ENCODE data around the gene BOK.

Gene BOK

DNA sequence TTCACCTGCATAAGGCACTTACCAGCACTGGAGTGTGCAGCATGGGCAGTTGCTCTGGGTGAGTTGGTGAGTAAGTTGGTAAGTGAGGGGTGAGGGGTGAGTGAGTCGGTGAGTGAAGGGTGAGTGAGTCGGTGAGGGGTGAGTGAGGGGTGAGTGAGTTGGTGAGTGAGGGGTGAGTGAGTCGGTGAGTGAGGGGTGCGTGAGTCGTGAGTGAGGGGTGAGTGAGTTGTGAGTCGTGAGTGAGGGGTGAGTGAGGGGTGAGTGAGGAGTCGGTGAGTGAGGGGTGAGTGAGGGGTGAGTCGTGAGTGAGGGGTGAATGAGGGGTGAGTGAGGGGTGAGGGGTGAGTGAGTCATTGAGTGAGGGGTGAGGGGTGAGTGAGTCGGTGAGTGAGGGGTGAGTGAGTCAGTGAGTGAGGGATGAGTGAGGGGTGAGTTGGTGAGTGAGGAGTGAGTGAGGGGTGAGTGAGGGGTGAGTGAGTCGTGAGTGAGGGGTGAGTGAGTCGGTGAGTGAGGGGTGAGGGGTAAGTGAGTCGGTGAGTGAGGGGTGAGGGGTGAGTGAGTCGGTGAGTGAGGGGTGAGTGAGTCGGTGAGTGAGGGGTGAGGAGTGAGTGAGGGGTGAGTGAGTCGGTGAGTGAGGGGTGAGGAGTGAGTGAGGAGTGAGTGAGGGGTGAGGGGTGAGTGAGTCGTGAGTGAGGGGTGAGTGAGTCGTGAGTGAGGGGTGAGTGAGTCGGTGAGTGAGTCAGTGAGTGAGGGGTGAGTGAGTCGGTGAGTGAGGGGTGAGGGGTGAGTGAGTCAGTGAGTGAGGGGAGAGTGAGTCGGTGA, 61.3 kb downstream of the BOK start:
- no peak for TF ChIP-seq JUND (IDR thresholded peaks at IDR 0.05; ENCODE audit: low read depth)

DNA sequence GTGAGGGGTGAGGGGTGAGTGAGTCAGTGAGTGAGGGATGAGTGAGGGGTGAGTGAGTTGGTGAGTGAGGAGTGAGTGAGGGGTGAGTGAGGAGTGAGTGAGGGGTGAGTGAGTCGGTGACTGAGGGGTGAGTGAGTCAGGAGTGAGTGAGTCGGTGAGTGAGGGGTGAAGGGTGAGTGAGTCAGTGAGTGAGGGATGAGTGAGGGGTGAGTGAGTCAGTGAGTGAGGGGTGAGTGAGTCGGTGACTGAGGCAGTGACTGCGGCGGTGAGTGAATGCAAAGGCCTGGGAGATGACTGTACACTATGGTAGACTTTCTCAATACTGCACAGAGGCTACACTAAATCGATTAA, 61.8 kb downstream of the BOK start:
- in situ Hi-C loops (cut with HindIII; ENCODE audit: low pct_unique_long_range_greater_than_20kb, low sequenced_read_pairs) = no loop called here
- no peak for TF ChIP-seq JUND (IDR thresholded peaks at IDR 0.05; ENCODE audit: low read depth)

More for the DNA sequence above, 61.3 kb downstream of the BOK start:
- no peak for DNase-seq (ENCODE audit: low read depth in 1 of 2, low spot score in 1 of 2)
- in situ Hi-C loops (cut with HindIII; ENCODE audit: low pct_unique_long_range_greater_than_20kb, low sequenced_read_pairs) = no loop called here

More for the DNA sequence above, 61.8 kb downstream of the BOK start:
- DNase-seq (ENCODE audit: low read depth in 1 of 2, low spot score in 1 of 2) = no peak

Data from T47D (cell line).